Lower leg skin (tissue), 3 donors: ENCODE data around the gene KCTD13.

Source experiments
- CTCF ChIP-seq, 3 donors: fragments of 450-650 bp; IDR thresholded peaks; one replicate each; pipeline ENCODE4 v1.5.1; 2016; ENCODE audit warnings: antibody characterized with exemption in 3 of 3, mild to moderate bottlenecking in 3 of 3, moderate library complexity in 2 of 3
- POLR2A ChIP-seq, 2 donors: fragments of 450-650 bp; IDR thresholded peaks; one replicate each; pipeline ENCODE4 v1.6.1; 2016 to 2017; ENCODE audit warnings: antibody characterized with exemption in 2 of 2, mild to moderate bottlenecking in 1 of 2, moderate library complexity in 1 of 2

DNA sequence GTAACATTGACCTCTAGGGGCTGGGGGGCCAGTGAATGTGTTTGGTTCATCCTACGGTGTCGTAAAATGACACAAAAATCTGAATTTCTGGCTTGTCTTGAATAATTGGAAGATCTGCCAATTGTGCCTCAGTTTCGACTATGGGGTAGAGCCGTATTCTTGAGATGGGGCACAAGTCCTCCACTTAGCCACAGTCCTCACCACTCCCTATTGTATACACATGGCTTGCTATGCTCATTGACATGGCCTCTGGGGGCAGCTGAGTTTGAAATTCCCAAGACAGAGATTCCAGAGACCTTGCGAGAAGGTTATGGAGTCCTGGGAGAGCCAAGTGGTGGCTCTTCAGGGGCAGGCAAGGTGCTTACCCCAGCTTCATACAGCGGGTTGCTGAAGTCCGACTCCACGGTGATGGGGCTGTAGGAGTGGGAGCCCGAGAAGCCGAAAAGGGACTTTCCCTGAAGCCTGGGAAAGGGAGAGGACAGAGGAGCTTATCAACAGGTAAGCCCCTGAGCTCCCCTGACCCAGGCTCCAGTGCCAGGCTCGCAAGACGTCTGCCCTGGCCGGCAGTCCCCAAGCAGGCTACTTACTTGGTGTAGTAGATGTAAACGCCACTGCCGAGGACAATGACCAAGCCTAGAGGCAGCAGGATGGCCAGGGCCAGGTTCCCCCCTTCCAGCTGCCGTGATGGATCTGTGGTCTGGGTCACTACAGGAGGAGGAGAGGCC lies 54.0 kb downstream of the KCTD13 start:
- TF ChIP-seq CTCF (IDR thresholded peaks at IDR 0.05): no peak
- TF ChIP-seq POLR2A (IDR thresholded peaks at IDR 0.05): no peak
